CD4-positive, CD25-positive, alpha-beta regulatory T cell (primary cell): ENCODE measurements around the gene CROCC. TPM values are rescaled to one million over a fixed set of nuclear protein-coding genes. Genes with fewer than 3 reads are reported as not detected.

ENCODE experiments used
- ATAC-seq, 2 donors: fragments of 150-1000 bp; cut with Tn5 transposase; one replicate each; pipeline ENCODE4 v1.10.0; 2021; ENCODE audit warnings: low read depth in 2 of 2, moderate number of reproducible peaks in 2 of 2, moderate library complexity in 1 of 2
- DNase-seq, 3 donors: peaks; one replicate each; pipeline versions ENCODE4 v3.0.0 to v3.0.0-alpha.2; 2012 to 2022; ENCODE audit warnings: mixed read lengths in 1 of 3
- H3K27ac ChIP-seq: one replicate; pipeline ENCODE4 v1.7.0; 2013; ENCODE audit warnings: mild to moderate bottlenecking, low read length; ENCODE audit not compliant: insufficient read depth, poor library complexity, severe bottlenecking
- H3K27me3 ChIP-seq: one replicate; pipeline ENCODE4 v1.7.0; 2013; ENCODE audit warnings: low read length; ENCODE audit not compliant: control insufficient read depth, insufficient read depth
- H3K36me3 ChIP-seq: one replicate; pipeline ENCODE4 v1.7.0; 2013; ENCODE audit warnings: mild to moderate bottlenecking, low read length, moderate library complexity; ENCODE audit not compliant: control insufficient read depth, insufficient read depth
- H3K4me1 ChIP-seq: 2 replicates; pipeline ENCODE4 v1.7.0; 2013; ENCODE audit warnings: mild to moderate bottlenecking, low read length; ENCODE audit not compliant: insufficient read depth, control insufficient read depth, poor library complexity, severe bottlenecking
- H3K4me3 ChIP-seq: one replicate; pipeline ENCODE4 v1.7.0; 2013; ENCODE audit warnings: low read depth, mild to moderate bottlenecking, low read length, moderate library complexity
- H3K9me3 ChIP-seq, 2 experiments: 1 replicate in 1 of 2; 2 replicates in 1 of 2; pipeline ENCODE4 v1.7.0; 2013; ENCODE audit warnings: low read length in 2 of 2, mild to moderate bottlenecking in 1 of 2, moderate library complexity in 1 of 2; ENCODE audit not compliant: control insufficient read depth in 2 of 2
- H3K27ac Mint-ChIP-seq, 3 donors: one replicate each; pipeline ENCODE4 v1.8.0; 2020 to 2022; ENCODE audit warnings: mild to moderate bottlenecking in 3 of 3, mixed read lengths in 3 of 3, moderate library complexity in 2 of 3
- H3K27me3 Mint-ChIP-seq: one replicate; pipeline ENCODE4 v1.8.0; 2022; ENCODE audit warnings: mild to moderate bottlenecking, mixed read lengths
- H3K36me3 Mint-ChIP-seq: one replicate; pipeline ENCODE4 v1.8.0; 2020; ENCODE audit warnings: mixed read lengths
- H3K4me1 Mint-ChIP-seq, 4 donors: one replicate each; pipeline ENCODE4 v1.8.0; 2020 to 2022; ENCODE audit warnings: mixed read lengths in 4 of 4, mild to moderate bottlenecking in 1 of 4
- H3K4me3 Mint-ChIP-seq, 4 donors: one replicate each; pipeline ENCODE4 v1.8.0; 2020 to 2022; ENCODE audit warnings: mild to moderate bottlenecking in 4 of 4, mixed read lengths in 4 of 4, moderate library complexity in 3 of 4
- H3K9me3 Mint-ChIP-seq, 7 donors: one replicate each; pipeline ENCODE4 v1.8.0; 2020 to 2022; ENCODE audit warnings: mixed read lengths in 7 of 7, mild to moderate bottlenecking in 3 of 7, moderate library complexity in 2 of 7
- polyA plus RNA-seq, 4 donors: library from polyadenylated mRNA; unstranded; fragments of 300-500 nt; fragmentation: Illumina TruSeq; gene quantifications; one replicate each; pipeline ENCODE4 v1.2.3, GENCODE V29; 2021
- total RNA-seq: library from RNA; stranded (reverse); gene quantifications from one replicate; pipeline ENCODE4 v1.2.3, GENCODE V29; 2022

CROCC gene
- total and polyA plus RNA-seq, 5 donors from 2014 or later: 3.9 to 46.1 (median 4.3) TPM

DNA sequence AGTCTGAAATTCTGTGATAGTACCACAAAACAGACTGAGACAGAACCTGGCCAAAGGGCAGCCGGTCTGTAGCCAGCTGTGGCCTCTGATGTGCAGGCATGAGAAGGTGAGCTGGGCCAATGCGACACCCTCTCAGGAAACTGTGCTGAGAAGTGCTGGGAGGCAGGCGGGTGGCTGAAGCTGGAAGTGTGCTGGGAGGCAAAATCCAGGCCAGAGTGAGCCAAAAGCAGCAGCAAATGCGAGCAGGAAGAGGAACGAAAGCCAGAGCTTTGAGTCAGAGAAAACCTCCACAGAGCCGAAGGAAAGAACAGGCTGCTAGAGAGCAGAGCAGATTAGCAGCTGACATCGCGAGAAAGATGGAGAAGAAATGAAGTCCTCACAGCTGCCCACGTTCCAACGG, 100.2 kb downstream of the CROCC start:
- H3K27ac ChIP-seq: no peak overlapping the region
- H3K4me1 Mint-ChIP-seq: peaks cover 4 to 8% (median 5%) of the 10 kb centered on the region in 4 donors
- H3K9me3 Mint-ChIP-seq: no peaks in the 10 kb centered on the region
- H3K36me3 Mint-ChIP-seq: peaks cover 37% of the 10 kb centered on the region
- DNase-seq (no peak), ATAC-seq (no peak)
- peaks cover 85% of the 10 kb centered on the region for H3K36me3 ChIP-seq
- no peak overlapping the region for H3K4me3 ChIP-seq
- no peaks in the 10 kb centered on the region for H3K9me3 ChIP-seq
- H3K27me3 ChIP-seq: no peaks in the 10 kb centered on the region
- H3K27me3 Mint-ChIP-seq: no peaks in the 10 kb centered on the region
- no peak overlapping the region for H3K4me3 Mint-ChIP-seq
- no peaks in the 10 kb centered on the region for H3K4me1 ChIP-seq
- H3K27ac Mint-ChIP-seq: no peak overlapping the region

Other genes with a start within 250 kb of the CROCC start
- gene RNU1-4, start 181.4 kb upstream of the CROCC start, total RNA-seq: 3,278 TPM
- 10 to 100 TPM in 1 of 4 donors, not detected in 3; 23.7 TPM for gene RNU1-4, start 181.4 kb upstream of the CROCC start, polyA plus RNA-seq
- gene RNU1-2, start 26.0 kb upstream of the CROCC start, total RNA-seq: 3,278 TPM
- gene RNU1-2, start 26.0 kb upstream of the CROCC start, polyA plus RNA-seq: 10 to 100 TPM in 1 of 4 donors, not detected in 3; 23.7 TPM
- gene MFAP2, start 58.7 kb downstream of the CROCC start, total RNA-seq: not detected
- gene MFAP2, start 58.7 kb downstream of the CROCC start, polyA plus RNA-seq: not detected
- 41.7 TPM for gene ATP13A2, start 90.0 kb downstream of the CROCC start, total RNA-seq
- gene ATP13A2, start 90.0 kb downstream of the CROCC start, polyA plus RNA-seq: 10 to 100 TPM; 29.7 to 33.8 (median 31.6) TPM
- 65.5 TPM for gene SDHB, start 132.1 kb downstream of the CROCC start, total RNA-seq
- 100 to 1,000 TPM; 139 to 207 (median 171) TPM for gene SDHB, start 132.1 kb downstream of the CROCC start, polyA plus RNA-seq
- not detected for gene PADI2, start 197.5 kb downstream of the CROCC start, total RNA-seq
- under 1 TPM in 1 of 4 donors, not detected in 3; 0.08 TPM for gene PADI2, start 197.5 kb downstream of the CROCC start, polyA plus RNA-seq